Measurements from ENCODE around the gene HPN. TPM values are rescaled to one million over a fixed set of nuclear protein-coding genes. Genes with fewer than 3 reads are reported as not detected.
"Not testable (repeated sequence)": the region's sequence is repeated elsewhere in the genome, so short reads cannot be mapped to it uniquely, and the experiment has no call there.

HPN gene
- total RNA-seq, 1 donor from 2014 or later, result 36.4 TPM

DNA sequence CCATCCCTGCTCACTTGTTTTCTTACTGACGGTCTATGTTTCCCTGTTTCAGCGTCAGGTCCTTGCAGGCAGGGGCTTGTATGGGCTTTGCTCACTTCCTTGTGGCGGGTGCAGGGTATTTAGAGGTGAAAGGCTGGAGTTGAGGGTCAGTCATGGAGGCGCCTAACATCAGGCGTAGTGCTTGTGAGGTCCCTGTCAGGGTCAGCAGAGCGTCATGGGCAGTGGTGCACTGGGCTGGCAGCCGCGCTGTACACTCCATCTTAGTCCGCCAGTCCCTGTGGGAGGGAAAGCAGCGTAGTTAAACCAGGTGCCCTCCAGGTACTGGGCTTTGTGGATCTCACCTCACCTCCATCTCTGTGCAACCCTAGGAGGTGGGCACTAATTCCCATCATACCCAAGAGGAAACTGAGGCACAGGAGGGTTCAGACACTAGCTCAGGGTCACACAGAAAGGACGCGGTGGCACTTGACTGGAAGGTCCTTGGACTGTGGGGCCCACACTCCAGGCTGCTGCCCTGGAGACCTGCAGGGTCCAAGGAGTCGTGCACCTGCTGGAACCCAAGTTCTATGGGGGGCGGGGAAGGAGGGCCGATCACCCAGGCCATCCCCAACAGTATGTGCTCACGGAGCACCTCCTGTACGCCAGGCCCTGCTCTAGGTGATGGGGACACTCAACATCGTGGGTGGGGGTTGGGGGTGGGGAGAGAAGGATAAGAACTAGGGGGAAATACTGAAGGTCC lies 36.8 kb upstream of the HPN start:
- no peak for ATAC-seq
- Histone ChIP-seq H3K9me3 (no peaks in the 10 kb centered on the region), H3K4me1 (peaks cover 67% of the 10 kb centered on the region), H3K27me3 (no peaks in the 10 kb centered on the region), H3K36me3 (peaks cover 18% of the 10 kb centered on the region), H3K27ac (peak overlapping the region; percentile 85), H3K4me3 (no peak overlapping the region)
- DNase-seq, result no peak
- TF ChIP-seq, protein P1, sequence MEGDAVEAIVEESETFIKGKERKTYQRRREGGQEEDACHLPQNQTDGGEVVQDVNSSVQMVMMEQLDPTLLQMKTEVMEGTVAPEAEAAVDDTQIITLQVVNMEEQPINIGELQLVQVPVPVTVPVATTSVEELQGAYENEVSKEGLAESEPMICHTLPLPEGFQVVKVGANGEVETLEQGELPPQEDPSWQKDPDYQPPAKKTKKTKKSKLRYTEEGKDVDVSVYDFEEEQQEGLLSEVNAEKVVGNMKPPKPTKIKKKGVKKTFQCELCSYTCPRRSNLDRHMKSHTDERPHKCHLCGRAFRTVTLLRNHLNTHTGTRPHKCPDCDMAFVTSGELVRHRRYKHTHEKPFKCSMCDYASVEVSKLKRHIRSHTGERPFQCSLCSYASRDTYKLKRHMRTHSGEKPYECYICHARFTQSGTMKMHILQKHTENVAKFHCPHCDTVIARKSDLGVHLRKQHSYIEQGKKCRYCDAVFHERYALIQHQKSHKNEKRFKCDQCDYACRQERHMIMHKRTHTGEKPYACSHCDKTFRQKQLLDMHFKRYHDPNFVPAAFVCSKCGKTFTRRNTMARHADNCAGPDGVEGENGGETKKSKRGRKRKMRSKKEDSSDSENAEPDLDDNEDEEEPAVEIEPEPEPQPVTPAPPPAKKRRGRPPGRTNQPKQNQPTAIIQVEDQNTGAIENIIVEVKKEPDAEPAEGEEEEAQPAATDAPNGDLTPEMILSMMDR (IDR thresholded peaks at IDR 0.05), result no peak
- intact Hi-C loops (cut with DNase I), result no loop called here

DNA sequence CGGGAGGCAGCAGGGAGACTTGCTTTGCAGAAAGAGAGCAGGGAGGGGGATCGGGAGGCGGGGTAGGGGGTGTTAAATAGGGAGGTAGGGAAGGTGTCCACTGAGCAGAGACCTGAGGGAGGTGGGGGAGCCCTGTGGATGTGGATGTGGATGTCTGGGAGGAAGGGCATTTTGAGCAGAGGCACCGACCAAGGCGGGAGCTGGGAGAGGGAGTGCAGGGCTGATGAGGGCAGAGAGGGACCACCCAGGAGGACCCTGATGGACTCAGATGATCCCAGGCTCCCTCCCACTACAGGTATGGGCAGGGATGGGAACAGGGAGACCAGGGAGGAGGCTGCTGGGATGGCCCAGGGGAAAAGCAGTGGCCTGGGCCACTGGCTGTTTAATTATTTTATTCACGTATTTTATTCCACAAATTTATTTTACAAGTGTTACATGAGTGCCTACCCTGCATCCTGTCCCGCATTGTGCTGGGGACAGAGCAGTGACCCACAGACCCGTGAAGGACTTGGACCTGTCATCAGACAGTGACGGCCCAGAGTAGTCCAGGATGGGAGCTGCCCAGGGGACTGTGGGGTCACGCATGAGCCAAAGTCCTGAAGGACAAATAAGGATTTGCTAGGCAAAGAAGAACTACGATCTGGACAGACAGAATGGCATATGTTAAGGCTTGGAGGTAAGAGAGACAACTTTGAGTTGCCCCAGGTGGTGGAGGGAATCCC lies 36.1 kb upstream of the HPN start:
- no peak for DNase-seq
- H3K36me3 ChIP-seq, result peaks cover 25% of the 10 kb centered on the region
- no peaks in the 10 kb centered on the region for H3K9me3 ChIP-seq
- peak overlapping the region; percentile 85 for H3K27ac ChIP-seq
- H3K4me3 ChIP-seq, result no peak overlapping the region
- H3K27me3 ChIP-seq, result no peaks in the 10 kb centered on the region
- TF ChIP-seq, protein P1 (IDR thresholded peaks at IDR 0.05), result no peak
- peaks cover 66% of the 10 kb centered on the region for H3K4me1 ChIP-seq
- intact Hi-C loops (cut with DNase I), result no loop called here
- no peak for ATAC-seq

DNA sequence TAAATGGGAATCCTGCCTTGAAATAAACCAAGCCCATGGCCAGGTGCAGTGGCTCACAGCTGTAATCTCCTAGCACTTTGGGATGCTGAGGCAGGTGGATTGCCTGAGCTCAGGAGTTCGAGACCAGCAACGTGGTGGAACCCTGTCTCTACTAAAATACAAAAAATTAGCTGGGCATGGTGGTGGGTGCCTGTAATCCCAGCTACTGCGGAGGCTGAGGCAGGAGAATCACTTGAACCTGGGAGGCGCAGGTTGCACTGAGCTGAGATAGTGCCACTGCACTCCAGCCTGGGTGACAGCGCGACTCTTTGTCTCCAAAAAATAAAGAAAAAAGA lies 35.5 kb upstream of the HPN start:
- H3K9me3 ChIP-seq; H3K4me3 ChIP-seq; DNase-seq; ATAC-seq; intact Hi-C loops (cut with DNase I); H3K27me3 ChIP-seq: not testable (repeated sequence)
- Histone ChIP-seq H3K27ac (peak overlapping the region; percentile 85), H3K4me1 (peaks cover 69% of the 10 kb centered on the region), H3K36me3 (peaks cover 30% of the 10 kb centered on the region)

DNA sequence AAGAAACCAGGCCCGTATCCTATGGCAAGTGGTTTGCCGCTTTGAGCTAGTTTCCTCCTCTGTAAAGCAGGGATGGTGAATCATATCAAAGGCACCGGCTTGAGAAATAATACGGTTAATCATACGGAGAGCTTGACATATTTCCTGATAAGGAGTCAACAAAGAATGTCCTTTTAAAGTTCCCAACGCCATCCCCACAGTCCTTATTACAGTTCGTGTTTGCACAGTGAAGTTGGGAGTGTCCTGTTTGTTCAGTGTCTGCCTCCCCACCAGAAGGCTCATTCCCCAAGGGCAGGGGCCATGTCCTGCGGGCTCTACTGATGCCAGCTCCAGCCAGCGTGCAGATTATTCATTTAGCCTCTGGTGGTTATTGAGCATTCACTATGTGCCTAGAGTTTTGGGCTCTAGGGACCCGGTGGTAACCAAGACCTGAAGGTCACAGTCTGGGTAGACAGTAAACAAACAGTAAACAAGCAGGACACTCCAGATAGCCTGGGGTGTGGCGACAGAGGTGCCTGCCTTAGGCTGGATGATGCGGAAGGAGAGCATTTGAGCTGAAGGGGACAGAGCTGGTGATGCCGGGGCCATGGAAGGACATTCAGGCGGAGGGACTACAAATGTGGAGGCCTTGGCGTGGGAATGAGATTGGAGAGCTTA lies 35.1 kb upstream of the HPN start:
- intact Hi-C loops (cut with DNase I), result no loop called here
- TF ChIP-seq, protein P1 (IDR thresholded peaks at IDR 0.05), result no peak
- DNase-seq, result no peak
- no peaks in the 10 kb centered on the region for H3K27me3 ChIP-seq
- no peaks in the 10 kb centered on the region for H3K9me3 ChIP-seq
- peaks cover 34% of the 10 kb centered on the region for H3K36me3 ChIP-seq
- H3K4me3 ChIP-seq, result no peak overlapping the region
- peak; percentile 85 for ATAC-seq
- H3K27ac ChIP-seq, result peak overlapping the region; percentile 85
- H3K4me1 ChIP-seq, result peaks cover 69% of the 10 kb centered on the region

DNA sequence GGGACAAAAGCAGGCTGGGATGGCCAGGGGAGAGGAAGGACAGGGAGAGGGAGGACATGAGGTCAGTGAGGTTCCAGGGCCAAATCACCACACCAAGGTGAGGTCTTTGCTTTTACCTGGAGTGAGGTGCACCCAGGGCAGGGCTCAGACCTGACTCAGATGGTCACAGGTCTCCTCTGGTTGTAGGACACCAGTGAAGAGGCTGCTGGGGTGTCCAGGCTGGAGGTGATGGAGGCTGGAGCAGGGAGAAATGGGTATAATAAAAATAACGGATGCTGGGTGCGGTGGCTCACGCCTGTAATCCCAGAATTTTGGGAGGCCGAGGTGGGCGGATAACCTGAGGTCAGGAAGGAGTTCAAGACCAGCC lies 34.5 kb upstream of the HPN start:
- H3K27ac ChIP-seq, result peak overlapping the region; percentile 85
- H3K27me3 ChIP-seq, result no peaks in the 10 kb centered on the region
- intact Hi-C loops (cut with DNase I), result no loop called here
- H3K36me3 ChIP-seq, result peaks cover 39% of the 10 kb centered on the region
- no peak for ATAC-seq
- TF ChIP-seq, protein P1 (IDR thresholded peaks at IDR 0.05), result no peak
- DNase-seq, result no peak
- H3K4me1 ChIP-seq, result peaks cover 68% of the 10 kb centered on the region
- H3K4me3 ChIP-seq, result no peak overlapping the region
- no peaks in the 10 kb centered on the region for H3K9me3 ChIP-seq

DNA sequence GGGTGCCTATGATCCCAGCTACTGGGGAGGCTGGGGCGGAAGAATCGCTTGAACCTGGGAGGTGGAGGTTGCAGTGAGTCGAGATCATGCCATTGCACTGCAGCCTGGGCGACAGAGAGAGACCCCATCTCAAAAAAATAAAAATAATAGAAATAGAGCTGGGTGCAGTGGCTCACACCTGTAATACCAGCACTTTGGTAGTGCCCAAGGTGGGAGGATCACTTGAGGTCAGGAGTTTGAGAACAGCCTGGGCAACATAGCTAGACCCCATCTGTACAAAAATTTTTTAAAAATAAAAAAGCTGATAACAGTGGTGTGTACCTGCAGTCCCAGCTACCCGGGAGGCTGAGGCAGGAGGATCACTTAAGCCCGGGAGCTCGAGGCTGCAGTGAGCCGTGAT lies 34.1 kb upstream of the HPN start:
- ATAC-seq; H3K9me3 ChIP-seq; DNase-seq; intact Hi-C loops (cut with DNase I); H3K4me3 ChIP-seq; H3K27me3 ChIP-seq: not testable (repeated sequence)
- Histone ChIP-seq H3K27ac (peak overlapping the region; percentile 85), H3K36me3 (peaks cover 44% of the 10 kb centered on the region), H3K4me1 (peaks cover 72% of the 10 kb centered on the region)
